GM18507 (cell line): Measurements from ENCODE around the gene FN3KRP.
"Not testable (repeated sequence)": the region's sequence is repeated elsewhere in the genome, so short reads cannot be mapped to it uniquely, and the experiment has no call there.

Experiments
- DNase-seq: peaks from one replicate; pipeline ENCODE4 v3.0.0; 2011; ENCODE audit warnings: low read depth; ENCODE audit not compliant: insufficient read length; ENCODE audit errors: extremely low spot score
- FAIRE-seq: peaks from 2 replicates; lab custom pipeline; 2011; peaks lifted over from hg19 to GRCh38; lab: Jason Lieb, UNC

Gene FN3KRP

DNA sequence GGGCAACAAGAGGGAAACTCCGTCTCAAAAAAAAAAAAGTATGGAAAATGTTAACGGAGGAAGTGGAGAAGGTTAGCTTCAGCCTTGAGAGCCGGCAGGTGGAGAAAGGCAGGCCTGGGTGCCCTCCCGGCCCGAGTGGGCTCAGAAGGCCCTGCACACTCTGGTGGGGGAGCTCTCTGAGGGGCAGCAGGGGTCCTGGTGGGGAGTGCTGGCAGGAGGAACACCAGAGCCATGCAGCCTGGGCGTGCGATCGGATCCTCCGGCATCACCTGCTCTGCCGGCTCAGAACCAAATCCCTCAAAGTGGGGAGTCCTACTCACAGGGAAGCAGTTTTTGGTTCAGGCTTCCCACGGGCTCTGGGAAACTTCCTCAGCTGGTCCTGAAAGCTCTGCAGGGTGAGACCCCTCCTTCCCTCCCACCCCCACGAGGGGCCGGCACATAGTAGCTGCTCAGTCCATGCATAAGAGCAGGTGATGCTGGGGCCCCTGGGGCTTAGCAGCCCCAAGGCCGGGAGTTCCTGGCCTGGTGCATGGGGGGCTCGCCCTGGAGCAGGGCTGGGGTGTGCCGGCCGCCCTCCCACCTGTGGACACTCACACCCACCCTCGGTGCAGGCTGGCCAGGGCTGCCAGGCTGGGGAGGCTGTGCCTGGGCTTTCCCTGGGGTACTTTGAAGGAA, 20.1 kb downstream of the FN3KRP start:
- FAIRE-seq: no peak

DNA sequence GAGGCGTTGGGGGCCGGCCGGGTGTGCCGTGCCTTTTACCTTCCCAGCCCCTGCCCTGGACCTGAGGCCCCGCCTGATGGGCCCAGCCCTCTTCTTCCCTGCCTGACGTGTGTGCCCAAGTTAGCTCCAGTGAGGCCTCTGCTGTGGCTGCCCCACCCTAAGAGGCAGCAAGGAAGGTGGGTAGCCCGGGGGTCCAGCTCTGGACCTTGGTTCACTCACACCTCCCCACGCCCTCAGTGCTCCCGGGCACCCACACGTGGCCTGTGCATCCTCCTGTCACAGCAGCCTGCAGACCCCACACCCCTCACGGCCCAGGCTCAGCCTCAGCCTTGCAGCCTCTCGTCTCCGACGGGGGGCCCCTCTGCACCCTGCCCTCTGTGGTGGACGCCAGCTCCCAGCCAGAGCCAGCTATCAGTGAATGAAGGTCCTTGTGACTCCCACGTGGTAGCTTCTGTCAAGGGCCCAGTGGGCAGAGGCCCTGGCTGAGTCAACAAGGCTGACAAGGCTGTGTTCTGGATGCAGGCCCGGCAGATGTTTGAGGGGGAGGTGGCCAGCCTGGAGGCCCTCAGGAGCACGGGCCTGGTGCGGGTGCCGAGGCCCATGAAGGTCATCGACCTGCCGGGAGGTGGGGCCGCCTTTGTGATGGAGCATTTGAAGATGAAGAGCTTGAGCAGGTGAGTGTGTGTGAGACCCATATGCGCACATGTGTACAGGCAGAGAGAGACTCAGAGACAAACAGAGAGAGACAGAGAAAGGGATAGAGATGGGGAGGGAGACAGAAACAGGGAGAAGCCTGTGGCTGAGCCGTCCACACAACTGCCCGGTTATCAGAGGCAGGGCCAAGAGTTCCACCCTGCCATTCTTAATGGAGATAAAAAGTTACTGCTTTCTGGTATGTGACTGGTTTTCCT, 21.7 kb downstream of the FN3KRP start:
- no peak for FAIRE-seq

More for the DNA sequence above, 20.1 kb downstream of the FN3KRP start:
- no peak for DNase-seq

GRCh38 chr17:82740906-82741759, 24.6 kb downstream of the FN3KRP start:
- no peak for FAIRE-seq
- no peak for DNase-seq

More for the DNA sequence above, 21.7 kb downstream of the FN3KRP start:
- no peak for DNase-seq

DNA sequence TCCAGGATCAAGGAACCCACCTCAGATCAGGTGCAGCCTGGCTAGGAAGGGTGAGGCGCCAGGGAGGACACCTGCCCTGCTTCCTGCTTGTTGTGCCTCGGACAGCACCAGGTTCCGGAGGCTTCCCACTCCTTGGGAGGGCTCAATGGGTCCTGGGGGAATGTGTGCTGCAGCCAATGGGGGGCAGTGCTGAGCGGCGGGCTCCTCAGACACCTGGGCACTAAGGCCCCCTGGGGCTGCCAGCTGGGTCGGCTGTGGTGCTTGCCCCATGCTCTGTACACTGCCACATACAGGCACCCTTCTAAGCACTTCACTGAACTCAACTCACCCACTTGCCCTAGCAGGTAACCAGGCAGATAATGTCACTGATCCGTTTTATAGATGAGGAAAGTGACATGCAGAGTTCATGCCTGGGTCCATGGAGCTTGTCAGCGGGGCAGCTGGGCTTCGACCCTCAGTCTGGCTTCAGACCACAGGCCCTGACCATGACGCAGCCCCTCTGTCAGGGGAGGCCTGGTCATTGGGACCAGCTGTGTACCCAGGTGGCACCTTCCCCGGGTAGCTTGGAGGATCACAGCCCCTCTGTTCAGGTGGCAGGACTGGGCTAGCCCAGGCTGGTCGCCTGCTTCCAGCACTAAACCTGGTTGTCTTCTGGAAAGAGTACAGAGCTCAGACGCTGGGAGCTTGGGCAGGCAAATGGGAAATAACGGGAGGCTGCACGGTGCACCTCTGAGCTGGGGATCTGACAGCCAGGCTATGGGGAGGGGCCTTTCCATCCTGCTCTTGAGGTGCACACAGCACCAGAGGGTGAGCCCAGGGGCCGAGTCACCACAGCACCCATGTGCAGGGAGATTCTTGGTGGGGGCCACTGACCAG, 27.1 kb downstream of the FN3KRP start:
- FAIRE-seq: no peak

GRCh38 chr17:82744736-82745135, 28.2 kb downstream of the FN3KRP start:
- DNase-seq, FAIRE-seq: not testable (repeated sequence)

More for the DNA sequence above, 27.1 kb downstream of the FN3KRP start:
- DNase-seq: no peak

- FAIRE-seq (no peak), DNase-seq (no peak)
Observed at GRCh38 chr17:82745524-82745923, 29.0 kb downstream of the FN3KRP start.

- DNase-seq (no peak), FAIRE-seq (no peak)
Observed at GRCh38 chr17:82748756-82749155, 32.2 kb downstream of the FN3KRP start.

DNA sequence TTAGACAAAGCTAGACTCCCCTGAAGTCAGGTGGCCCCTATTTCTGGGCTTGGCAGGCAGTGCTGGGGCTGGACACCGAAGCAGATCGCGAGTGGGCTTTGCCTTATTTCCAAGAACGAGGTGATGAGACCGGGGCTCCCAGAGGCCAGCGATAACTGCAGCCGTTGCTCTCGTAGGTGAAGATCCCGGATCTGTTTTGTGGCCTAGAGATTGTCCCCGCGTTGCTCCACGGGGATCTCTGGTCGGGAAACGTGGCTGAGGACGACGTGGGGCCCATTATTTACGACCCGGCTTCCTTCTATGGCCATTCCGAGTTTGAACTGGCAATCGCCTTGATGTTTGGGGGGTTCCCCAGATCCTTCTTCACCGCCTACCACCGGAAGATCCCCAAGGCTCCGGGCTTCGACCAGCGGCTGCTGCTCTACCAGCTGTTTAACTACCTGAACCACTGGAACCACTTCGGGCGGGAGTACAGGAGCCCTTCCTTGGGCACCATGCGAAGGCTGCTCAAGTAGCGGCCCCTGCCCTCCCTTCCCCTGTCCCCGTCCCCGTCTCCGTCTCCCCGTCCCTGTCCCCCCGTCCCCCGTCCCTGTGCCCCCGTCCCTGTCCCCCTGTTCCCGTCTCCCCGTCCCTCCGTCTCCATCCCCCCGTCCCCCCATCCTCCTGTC, 33.9 kb downstream of the FN3KRP start:
- DNase-seq (no peak), FAIRE-seq (no peak)

- no peak for FAIRE-seq
Observed at GRCh38 chr17:82751171-82751570, 34.7 kb downstream of the FN3KRP start.

GRCh38 chr17:82751571-82752370, 35.3 kb downstream of the FN3KRP start, which contains the start of gene TBCD:
TSS of gene TBCD (plus strand) at chr17:82752065. CDS start at chr17:82752194, 129 bp downstream.
- peak; percentile 18 for FAIRE-seq
- peak; percentile 95 for DNase-seq

More at GRCh38 chr17:82751171-82751570, 34.7 kb downstream of the FN3KRP start:
- no peak for DNase-seq

DNA sequence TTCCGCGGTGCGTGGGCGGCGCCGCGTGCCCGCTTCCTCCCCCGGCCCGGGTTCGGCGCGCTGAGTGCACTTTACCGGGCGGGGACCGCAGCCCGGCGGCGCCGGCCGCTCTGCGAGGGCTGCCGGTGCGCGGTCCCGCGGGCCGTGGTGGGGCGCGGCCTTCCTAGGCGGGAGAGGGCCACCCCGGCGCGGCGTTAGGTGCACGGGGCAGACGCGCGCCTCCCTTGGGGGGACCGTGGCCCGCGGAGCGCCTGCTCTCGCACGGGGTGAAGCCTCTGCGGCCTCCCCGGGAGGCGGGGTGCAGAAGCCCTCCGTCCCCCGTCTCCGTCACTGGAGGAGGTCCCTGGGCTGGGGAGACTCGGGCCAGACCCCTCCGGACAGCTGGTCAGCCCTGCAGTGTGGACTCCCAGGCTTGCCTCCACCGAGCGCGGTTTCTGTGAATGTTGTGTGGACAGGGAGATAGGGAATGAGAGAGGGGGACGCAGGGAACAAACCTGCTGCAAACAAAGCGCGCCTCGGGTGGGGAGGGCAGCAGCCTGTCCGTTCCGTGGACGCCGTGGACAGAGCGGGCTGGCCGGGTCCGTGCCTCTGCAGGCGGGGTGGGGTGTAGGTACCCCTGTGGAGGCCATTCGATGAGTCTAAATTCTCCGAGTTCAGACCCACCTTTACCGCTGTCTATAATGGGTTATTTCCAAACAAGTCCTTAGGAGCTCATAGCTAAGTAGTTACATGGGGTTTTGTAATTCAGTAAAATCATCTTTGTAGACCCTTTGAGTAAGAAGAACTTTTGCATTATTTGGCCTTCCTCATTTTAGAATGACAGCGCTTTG, 36.1 kb downstream of the FN3KRP start:
- DNase-seq (no peak), FAIRE-seq (no peak)

DNA sequence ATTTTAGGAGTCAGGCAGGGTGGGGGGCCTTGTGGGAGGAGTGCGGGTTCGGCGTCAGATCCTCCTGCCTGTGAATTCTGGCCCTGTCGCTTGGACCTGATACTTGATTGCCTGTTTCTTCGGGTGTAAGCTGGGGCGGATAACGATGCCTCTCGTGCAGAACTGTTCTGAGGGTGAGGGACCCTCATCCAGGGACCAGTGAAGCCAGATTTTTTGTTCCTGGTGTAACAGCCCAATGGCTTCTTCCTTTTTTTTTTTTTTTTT, 36.6 kb downstream of the FN3KRP start:
- FAIRE-seq (no peak), DNase-seq (no peak)

GRCh38 chr17:82754297-82755208, 38.0 kb downstream of the FN3KRP start:
- FAIRE-seq: no peak
- DNase-seq: no peak

- FAIRE-seq: no peak
- DNase-seq: no peak
Observed at GRCh38 chr17:82756166-82756565, 39.7 kb downstream of the FN3KRP start.

DNA sequence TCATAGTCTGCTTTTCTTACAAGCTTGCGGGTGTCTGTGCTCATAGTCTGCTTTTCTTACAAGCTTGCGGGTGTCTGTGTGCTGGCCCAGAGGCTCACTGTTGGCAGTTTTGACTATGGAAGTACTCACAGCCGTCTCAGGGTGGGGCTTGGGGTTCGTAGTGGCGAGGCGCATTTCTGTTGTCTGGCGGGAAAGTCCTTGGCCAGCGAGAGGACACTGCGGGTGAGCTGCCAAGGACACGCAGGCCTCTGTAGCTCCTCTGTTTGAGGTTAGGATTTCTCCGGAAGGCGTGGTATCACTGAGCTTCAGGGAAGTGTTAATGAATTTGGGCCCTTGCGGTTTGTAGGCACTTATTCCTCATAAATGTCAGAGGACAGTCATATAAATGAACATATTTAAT, 48.9 kb downstream of the FN3KRP start:
- FAIRE-seq (no peak), DNase-seq (no peak)
